ENCODE data around the gene HBEGF. TPM values are rescaled to one million over a fixed set of nuclear protein-coding genes. Genes with fewer than 3 reads are reported as not detected.
A peak's percentile ranks its signal among the peaks of the same experiment; 100 is the strongest.

HBEGF gene
- total and polyA plus RNA-seq, 12 donors = 0.54 to 9.8 (median 5.0) TPM

DNA sequence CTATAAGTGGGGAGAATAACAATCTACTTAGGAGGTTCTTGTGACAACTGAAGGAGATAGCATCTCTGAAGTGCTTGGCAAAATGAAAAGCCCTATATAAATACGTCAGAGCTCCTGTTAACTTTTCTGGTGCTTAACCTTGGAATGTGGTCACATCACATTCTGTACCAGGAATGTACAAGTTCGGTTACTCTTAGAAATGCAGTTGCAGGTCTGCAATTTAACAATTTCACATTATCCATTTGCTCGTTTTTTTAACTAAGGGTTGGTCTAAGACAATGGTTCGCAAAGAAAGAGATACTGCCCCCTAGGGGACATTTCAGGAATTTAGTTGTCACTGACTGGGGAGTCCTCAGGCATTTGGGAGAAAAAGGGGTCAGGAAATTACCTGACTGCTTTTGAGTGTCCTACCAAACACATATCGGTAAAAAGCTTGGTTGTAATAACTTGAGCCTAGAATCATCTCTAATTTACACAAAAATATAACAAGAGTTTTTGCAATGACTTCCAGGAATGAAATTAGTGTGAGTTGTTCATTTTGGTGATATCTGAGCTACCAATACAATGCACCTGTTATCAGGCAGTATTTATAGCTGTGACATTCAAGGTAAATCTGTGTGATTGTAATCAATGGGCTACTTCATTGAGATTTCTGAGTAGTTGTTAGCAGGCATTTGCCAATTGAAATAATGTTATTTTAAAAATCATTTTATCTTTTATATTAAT is 5.4 kb upstream of the HBEGF start:
- 1 to 4% (median 3%) methylated on average over 5 of the region's 5 CpGs for WGBS, 4 donors
- TF ChIP-seq, protein P1, sequence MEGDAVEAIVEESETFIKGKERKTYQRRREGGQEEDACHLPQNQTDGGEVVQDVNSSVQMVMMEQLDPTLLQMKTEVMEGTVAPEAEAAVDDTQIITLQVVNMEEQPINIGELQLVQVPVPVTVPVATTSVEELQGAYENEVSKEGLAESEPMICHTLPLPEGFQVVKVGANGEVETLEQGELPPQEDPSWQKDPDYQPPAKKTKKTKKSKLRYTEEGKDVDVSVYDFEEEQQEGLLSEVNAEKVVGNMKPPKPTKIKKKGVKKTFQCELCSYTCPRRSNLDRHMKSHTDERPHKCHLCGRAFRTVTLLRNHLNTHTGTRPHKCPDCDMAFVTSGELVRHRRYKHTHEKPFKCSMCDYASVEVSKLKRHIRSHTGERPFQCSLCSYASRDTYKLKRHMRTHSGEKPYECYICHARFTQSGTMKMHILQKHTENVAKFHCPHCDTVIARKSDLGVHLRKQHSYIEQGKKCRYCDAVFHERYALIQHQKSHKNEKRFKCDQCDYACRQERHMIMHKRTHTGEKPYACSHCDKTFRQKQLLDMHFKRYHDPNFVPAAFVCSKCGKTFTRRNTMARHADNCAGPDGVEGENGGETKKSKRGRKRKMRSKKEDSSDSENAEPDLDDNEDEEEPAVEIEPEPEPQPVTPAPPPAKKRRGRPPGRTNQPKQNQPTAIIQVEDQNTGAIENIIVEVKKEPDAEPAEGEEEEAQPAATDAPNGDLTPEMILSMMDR (IDR thresholded peaks at IDR 0.05) = peak; percentile 80 to 94 (median 90)
- TF ChIP-seq POLR2A (IDR thresholded peaks at IDR 0.05) = no peak
- Histone ChIP-seq H3K9me3 (replicated peaks in 1 of 3) (no peaks in the 10 kb centered on the region), H3K4me3 (no peak overlapping the region), H3K27me3 (no peaks in the 10 kb centered on the region), H3K36me3 (replicated peaks in 1 of 2) (no peaks in the 10 kb centered on the region), H3K4me1 (replicated peaks in 1 of 2) (peaks cover 4% of the 10 kb centered on the region in 2 donors), H3K27ac (no peak overlapping the region)
- peak in 5 of 7 donors; percentile 51 to 79 (median 73) for DNase-seq
- intact Hi-C loops (cut with DNase I) = loop anchor here in 1 of 2 donors (10.0 kb wide), 1 partner anchor 197 kb away; no protein-coding TSS in a partner anchor

DNA sequence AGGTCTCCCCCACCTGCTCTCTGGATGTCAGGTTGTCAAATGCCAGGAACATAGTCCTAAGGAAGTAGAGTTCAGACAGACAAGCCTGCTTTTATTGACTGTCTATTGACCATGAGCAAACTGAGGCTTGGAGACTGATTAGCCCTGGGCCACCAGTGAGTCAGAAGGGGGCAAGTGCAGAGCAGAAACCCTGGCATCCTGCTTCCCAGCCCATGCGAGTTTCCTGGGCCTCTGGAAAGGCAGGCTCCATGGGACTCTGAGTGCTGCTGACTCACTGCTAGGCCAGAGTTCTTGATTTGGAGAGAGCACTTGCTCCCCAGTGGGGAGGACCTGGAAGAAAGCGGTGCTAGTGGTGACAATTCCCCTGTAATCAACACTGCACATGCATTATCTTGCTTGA is 2.8 kb upstream of the HBEGF start:
- H3K36me3 ChIP-seq (replicated peaks in 1 of 2) = no peaks in the 10 kb centered on the region
- no peak overlapping the region for H3K4me3 ChIP-seq
- TF ChIP-seq, protein P1 (IDR thresholded peaks at IDR 0.05) = no peak
- TF ChIP-seq POLR2A (IDR thresholded peaks at IDR 0.05) = no peak
- intact Hi-C loops (cut with DNase I) = loop anchor here (2.0 to 10.0 kb wide), 3 partner anchors 104 to 274 kb away; no protein-coding TSS in a partner anchor
- WGBS, 4 donors = 80 to 88% (median 84%) methylated on average over 1 to 2 of the region's 2 CpGs
- H3K9me3 ChIP-seq (replicated peaks in 1 of 3) = no peaks in the 10 kb centered on the region
- no peak overlapping the region for H3K27ac ChIP-seq
- H3K4me1 ChIP-seq (replicated peaks in 1 of 2) = peaks cover 19 to 22% of the 10 kb centered on the region in 2 donors
- DNase-seq = no peak
- no peaks in the 10 kb centered on the region for H3K27me3 ChIP-seq

DNA sequence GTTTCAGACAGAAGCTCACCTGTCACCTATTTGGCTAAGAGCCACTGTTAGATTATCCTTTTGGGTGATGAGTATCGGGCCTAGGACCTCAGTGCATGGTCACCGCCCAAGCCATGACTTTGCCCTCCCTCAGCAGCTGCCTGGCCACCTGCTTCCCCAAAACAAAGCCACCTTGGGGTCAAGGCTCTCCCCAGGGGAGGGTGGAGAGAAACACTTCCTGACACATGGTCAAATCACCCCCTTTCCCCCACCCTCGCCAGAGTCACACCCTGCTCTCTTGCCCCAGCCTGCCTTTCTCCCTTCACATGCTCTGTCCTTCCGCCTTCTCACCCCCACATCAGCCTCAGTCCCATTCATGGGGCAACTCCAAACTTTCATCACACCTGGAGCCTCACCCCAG is 1.7 kb upstream of the HBEGF start:
- Histone ChIP-seq H3K9me3 (replicated peaks in 1 of 3) (no peaks in the 10 kb centered on the region), H3K4me1 (replicated peaks in 1 of 2) (peaks cover 19 to 24% of the 10 kb centered on the region in 2 donors), H3K27me3 (no peaks in the 10 kb centered on the region), H3K4me3 (no peak overlapping the region), H3K27ac (no peak overlapping the region), H3K36me3 (replicated peaks in 1 of 2) (no peaks in the 10 kb centered on the region)
- 76 to 86% (median 81%) methylated on average over 4 of the region's 4 CpGs for WGBS, 4 donors
- TF ChIP-seq POLR2A (IDR thresholded peaks at IDR 0.05) = no peak
- TF ChIP-seq, protein P1 (IDR thresholded peaks at IDR 0.05) = no peak
- intact Hi-C loops (cut with DNase I) = loop anchor here (2.0 to 10.0 kb wide), 3 partner anchors 103 to 273 kb away; no protein-coding TSS in a partner anchor
- no peak for DNase-seq

DNA sequence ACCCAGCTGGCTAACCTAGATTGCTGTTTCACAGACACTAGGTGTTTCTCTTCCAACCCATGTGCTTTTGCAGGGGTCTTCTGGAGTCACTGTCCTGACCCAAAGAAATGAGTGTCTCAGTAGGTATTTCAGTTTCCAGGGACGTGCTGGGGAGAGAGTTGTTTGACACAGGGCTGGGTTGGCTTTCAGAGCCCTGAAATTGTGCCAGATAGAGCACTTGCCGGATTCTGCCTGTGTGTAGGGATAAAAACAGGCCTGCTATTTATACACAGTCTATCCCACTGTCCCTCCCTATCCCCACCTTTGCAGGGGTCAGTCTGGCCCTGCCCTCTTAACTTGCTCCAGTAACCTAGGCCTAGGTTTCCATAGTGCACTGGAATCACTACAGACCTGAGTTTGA is 957 bp upstream of the HBEGF start:
- H3K9me3 ChIP-seq (replicated peaks in 1 of 3) = no peaks in the 10 kb centered on the region
- no peak overlapping the region for H3K4me3 ChIP-seq
- H3K36me3 ChIP-seq (replicated peaks in 1 of 2) = no peaks in the 10 kb centered on the region
- 25 to 60% (median 35%) methylated on average over 1 to 2 of the region's 2 CpGs for WGBS, 4 donors
- DNase-seq = no peak
- H3K27ac ChIP-seq = peak overlapping the region in 1 of 5 donors; percentile 89
- no peak for TF ChIP-seq POLR2A (IDR thresholded peaks at IDR 0.05)
- TF ChIP-seq, protein P1 (IDR thresholded peaks at IDR 0.05) = no peak
- intact Hi-C loops (cut with DNase I) = loop anchor here in 1 of 2 donors (5.0 to 10.0 kb wide), 2 partner anchors 105 to 273 kb away; no protein-coding TSS in a partner anchor
- H3K27me3 ChIP-seq = no peaks in the 10 kb centered on the region
- peaks cover 19 to 24% of the 10 kb centered on the region in 2 donors for H3K4me1 ChIP-seq (replicated peaks in 1 of 2)
